Stimulated activated CD8-positive, alpha-beta memory T cell treated with anti-CD3 and anti-CD28 coated beads, Interleukin-7, amount 100 ng/mL, for 48 hours (primary cell): ENCODE data around the gene RALA.

Experiments used
- DNase-seq, 2 donors: peaks; one replicate each; pipeline ENCODE4 v3.0.0-alpha.2; 2020; ENCODE audit warnings: low read depth in 1 of 2; ENCODE audit errors: extremely low read depth in 1 of 2

Gene RALA

GRCh38 chr7:39609935-39610263, 13.5 kb upstream of the RALA start:
- DNase-seq: no peak

DNA sequence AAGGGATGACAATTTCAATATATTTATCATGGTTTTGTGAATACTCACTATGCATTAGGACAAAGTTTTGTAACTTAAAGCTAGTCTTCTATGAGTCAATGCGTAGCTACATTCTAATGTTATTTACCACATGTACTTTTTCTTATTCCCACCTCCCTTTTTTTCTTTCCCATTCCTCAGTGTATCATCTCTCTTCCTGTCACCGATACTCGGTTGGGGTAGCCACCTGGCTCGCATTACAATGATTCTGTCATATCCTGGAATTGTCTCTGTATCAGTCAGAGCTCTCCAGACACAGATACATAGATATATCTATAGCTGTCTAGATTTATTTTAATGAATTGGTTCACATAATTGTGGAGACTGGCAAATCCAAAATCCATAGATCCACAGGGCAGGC, 9.8 kb upstream of the RALA start:
- no peak for DNase-seq

DNA sequence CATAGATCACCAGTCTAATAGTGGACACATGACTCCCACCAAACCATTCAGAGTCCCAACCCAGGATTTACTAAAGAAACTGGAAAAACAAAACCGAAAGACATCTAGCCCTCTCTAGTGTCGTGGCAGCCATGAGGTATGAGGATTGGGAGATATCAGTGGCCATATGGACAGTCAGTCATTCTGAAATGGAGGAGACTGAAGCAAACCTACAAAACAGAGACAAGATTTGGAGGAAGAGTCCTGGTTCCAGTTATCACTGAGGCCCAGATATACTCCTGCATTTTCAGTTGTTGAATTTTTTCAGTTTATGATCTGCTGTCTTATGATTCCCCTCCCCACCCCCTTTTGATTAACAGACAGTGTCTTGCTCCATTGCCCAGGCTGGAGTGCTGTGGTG, 9.1 kb upstream of the RALA start:
- DNase-seq: no peak

DNA sequence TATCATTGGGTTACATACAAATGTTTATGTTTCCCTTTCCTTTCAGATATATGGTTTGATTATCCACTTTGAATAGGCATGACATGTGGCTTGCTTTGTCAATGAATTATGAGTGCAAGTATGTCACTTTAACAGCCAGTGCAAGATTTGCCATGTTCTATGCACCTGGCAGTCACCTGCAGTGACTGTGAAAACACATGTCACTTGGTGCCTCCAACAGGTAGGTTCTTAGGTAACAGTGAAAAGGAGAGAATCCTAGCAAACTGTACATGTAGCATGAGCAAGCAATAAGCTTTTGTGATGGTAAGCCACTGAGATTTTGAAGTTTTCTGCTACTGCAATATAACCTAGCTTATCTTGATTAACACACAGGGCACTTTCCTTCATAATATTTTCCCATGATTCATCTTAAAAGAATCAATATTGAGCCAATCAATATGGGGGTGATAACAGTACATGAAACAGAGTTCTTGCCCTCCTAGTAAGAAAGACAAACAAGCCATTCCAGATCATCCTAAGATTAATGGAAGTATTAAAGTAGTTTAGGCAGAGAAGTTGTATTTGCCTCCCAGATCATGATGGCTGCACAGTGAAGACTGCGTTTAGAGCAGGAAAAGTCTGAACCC, 7.9 kb upstream of the RALA start:
- DNase-seq: no peak

- DNase-seq: no peak
Measured at GRCh38 chr7:39616138-39616537, 7.2 kb upstream of the RALA start.

GRCh38 chr7:39617005-39617404, 6.4 kb upstream of the RALA start:
- DNase-seq: no peak

GRCh38 chr7:39618868-39619267, 4.5 kb upstream of the RALA start:
- DNase-seq: no peak

DNA sequence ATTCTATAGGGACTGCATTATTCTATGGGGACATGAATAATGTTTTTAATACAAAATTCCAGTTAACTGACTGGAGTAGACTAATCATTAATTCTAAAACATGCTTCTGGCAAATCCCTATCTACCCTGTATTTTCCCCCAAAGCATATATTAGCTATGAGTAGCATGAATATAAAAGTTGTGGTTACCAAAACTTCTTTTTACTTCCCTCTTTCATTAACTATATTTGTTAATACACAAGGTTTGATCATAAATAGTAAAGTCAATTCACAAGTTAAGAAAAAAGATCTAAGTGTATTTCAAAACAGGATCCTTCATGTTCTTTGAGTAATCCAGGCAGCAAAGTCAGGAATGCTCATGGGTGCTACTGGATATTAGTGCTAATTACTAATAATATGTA, 2.9 kb upstream of the RALA start:
- DNase-seq: no peak

- DNase-seq: no peak
Measured at GRCh38 chr7:39621261-39621660, 2.1 kb upstream of the RALA start.

GRCh38 chr7:39621784-39622411, 1.5 kb upstream of the RALA start:
- DNase-seq: no peak

GRCh38 chr7:39622609-39623008, 763 bp upstream of the RALA start:
- DNase-seq: no peak

- DNase-seq: no peak
Measured at GRCh38 chr7:39623732-39624441, 515 bp downstream of the RALA start.

- no peak for DNase-seq
Measured at GRCh38 chr7:39624442-39624807, 1.1 kb downstream of the RALA start.

- no peak for DNase-seq
Measured at GRCh38 chr7:39624935-39625694, 1.7 kb downstream of the RALA start.

DNA sequence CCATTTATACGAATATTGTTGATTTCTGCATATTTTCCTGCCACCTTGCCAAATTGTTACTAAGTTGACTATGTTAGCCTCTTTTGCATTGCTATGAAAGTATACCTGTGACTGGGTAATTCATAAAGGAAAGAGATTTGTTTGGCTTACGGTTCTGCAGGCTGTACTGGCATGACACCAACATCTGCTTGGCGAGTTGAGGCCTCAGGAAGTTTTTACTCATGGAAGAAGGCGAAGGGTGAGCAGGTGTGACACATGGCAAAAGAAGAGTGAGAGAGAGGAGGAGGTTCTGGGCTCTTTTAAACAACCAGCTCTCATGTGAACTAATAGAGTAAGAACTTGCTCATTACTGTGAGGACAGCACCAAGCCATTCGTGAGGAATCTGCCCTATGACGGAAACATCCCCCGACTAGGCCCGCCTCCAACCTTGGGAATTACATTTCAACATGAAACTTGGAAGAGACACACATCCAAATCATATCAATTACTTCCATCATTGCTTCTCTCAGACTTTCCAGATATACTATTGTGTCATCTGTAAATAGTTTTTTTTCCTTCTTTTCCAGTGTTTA, 8.4 kb downstream of the RALA start:
- DNase-seq: no peak

GRCh38 chr7:39633563-39634477, 10.4 kb downstream of the RALA start:
- no peak for DNase-seq

DNA sequence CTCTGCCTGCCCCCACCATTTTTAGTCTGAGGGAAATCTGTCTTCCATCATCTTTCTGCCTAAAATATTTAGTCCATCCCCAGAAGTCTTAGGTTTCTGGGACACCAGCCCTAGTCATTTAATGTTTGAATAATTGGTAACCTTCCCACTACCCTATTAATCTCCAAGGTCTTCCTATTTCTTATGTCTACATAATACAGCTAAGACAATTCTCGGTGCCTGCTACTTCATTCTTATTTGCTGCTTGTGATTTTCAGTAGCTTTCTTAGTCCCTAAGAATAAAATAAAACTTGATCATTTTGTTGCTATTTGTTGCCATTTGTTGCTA, 11.1 kb downstream of the RALA start:
- no peak for DNase-seq

DNA sequence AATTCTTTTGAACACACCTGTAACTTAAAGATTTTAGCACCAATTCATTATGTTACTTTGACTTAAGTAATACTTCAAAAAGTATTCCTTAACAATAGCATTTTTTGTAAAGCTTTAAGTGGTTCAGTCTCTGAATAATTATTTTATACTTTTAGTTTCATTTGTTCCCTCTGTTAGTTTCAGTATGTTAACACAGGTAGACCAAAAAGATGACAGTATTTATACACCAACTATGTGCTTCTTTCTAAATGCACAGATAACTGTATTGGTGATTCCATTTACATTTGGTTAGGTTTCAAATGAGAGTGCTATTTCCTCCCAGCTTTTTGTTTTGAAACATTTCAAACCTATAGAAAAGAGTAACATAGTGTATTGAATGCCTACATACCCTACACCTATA, 14.0 kb downstream of the RALA start:
- no peak for DNase-seq

- no peak for DNase-seq
Measured at GRCh38 chr7:39637963-39638485, 14.7 kb downstream of the RALA start.

GRCh38 chr7:39642896-39643295, 19.5 kb downstream of the RALA start:
- DNase-seq: no peak
